ENCODE data around the gene EMILIN1.

DNA sequence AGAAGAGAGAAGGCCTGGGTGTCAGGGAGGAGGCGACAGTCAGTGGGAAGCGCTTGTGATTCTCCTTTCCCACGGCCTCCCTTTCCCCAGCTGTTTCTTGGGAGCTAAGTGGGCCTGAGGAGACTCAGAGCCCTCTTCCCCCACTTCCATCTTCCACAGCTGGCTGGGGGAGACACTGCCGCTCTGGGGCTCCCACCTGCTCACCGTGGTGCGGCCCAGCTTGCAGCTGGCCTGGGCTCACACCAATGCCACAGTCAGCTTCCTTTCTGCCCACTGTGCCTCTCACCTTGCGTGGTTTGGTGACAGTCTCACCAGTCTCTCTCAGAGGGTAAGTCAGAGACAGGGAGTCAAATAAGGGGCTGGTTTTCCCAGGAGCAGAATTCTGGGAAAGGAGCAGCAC, 38.5 kb upstream of the EMILIN1 start:
- TF ChIP-seq, protein P1, sequence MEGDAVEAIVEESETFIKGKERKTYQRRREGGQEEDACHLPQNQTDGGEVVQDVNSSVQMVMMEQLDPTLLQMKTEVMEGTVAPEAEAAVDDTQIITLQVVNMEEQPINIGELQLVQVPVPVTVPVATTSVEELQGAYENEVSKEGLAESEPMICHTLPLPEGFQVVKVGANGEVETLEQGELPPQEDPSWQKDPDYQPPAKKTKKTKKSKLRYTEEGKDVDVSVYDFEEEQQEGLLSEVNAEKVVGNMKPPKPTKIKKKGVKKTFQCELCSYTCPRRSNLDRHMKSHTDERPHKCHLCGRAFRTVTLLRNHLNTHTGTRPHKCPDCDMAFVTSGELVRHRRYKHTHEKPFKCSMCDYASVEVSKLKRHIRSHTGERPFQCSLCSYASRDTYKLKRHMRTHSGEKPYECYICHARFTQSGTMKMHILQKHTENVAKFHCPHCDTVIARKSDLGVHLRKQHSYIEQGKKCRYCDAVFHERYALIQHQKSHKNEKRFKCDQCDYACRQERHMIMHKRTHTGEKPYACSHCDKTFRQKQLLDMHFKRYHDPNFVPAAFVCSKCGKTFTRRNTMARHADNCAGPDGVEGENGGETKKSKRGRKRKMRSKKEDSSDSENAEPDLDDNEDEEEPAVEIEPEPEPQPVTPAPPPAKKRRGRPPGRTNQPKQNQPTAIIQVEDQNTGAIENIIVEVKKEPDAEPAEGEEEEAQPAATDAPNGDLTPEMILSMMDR (IDR thresholded peaks at IDR 0.05; ENCODE audit: low read depth, low read length, poor library complexity, severe bottlenecking): no peak
- no peak for TF ChIP-seq EZH2phosphoT487 (IDR thresholded peaks at IDR 0.05; ENCODE audit: borderline replicate concordance, low read length)
